Adipose tissue (tissue), 3 donors: ENCODE results near the gene YWHAQ. TPM values are rescaled to one million over a fixed set of nuclear protein-coding genes. Genes with fewer than 3 reads are reported as not detected.
A peak's percentile ranks its signal among the peaks of the same experiment; 100 is the strongest.

Experiments used
- H3K27ac ChIP-seq: one replicate; pipeline ENCODE4 v1.5.1; 2013; ENCODE audit warnings: low read depth, low read length
- WGBS, 3 donors: extraction: QIAGEN DNeasy Blood & Tissue Kit; methylation state at CpG; one replicate each; pipeline ENCODE4 v1.1.7; 2013; 5-methylcytosine and 5-hydroxymethylcytosine counted together
- polyA plus RNA-seq, 3 donors: library from polyadenylated mRNA; stranded (reverse); fragments of 200-250 nt; gene quantifications; one replicate each; pipeline ENCODE4 v1.2.3, GENCODE V29; 2013
- donor health status: healthy with polysubstance abuse.
- donor health status: Bipolar disorder and iron deficiency.
- donor health status: healthy.

The YWHAQ gene
- polyA plus RNA-seq: 100 to 1,000 TPM; 134 to 234 (median 139) TPM

GRCh38 chr2:9630736-9631552, at the start of gene YWHAQ:
TSS of gene YWHAQ (minus strand) at chr2:9630997. CDS start at chr2:9630452, 545 bp downstream.
- WGBS, 3 donors: 0 to 1% (median 0%) methylated on average over 74 to 83 of the region's 84 CpGs

GRCh38 chr2:9680082-9680481, 49.3 kb upstream of the YWHAQ start:
- WGBS, 3 donors: 97 to 98% (median 98%) methylated on average over 2 of the region's 2 CpGs
- no peak overlapping the region for H3K27ac ChIP-seq

More at GRCh38 chr2:9630736-9631552, at the start of gene YWHAQ:
- peak within 1 kb of the TSS; percentile 84 for H3K27ac ChIP-seq

GRCh38 chr2:9679218-9679617, 48.4 kb upstream of the YWHAQ start:
- WGBS, 3 donors: 84 to 97% (median 90%) methylated on average over 2 of the region's 2 CpGs
- H3K27ac ChIP-seq: no peak overlapping the region

GRCh38 chr2:9678544-9678943, 47.7 kb upstream of the YWHAQ start:
- H3K27ac ChIP-seq: no peak overlapping the region
- WGBS, 3 donors: 73 to 89% (median 73%) methylated on average over 10 of the region's 10 CpGs

GRCh38 chr2:9675415-9676351, 44.9 kb upstream of the YWHAQ start:
- no peak overlapping the region for H3K27ac ChIP-seq
- WGBS, 3 donors: 49 to 54% (median 51%) methylated on average over 14 of the region's 14 CpGs

- 90 to 94% (median 93%) methylated on average over 5 of the region's 5 CpGs for WGBS, 3 donors
- no peak overlapping the region for H3K27ac ChIP-seq
These were observed 44.2 kb upstream of the YWHAQ start for GRCh38 chr2:9674891-9675414.

DNA sequence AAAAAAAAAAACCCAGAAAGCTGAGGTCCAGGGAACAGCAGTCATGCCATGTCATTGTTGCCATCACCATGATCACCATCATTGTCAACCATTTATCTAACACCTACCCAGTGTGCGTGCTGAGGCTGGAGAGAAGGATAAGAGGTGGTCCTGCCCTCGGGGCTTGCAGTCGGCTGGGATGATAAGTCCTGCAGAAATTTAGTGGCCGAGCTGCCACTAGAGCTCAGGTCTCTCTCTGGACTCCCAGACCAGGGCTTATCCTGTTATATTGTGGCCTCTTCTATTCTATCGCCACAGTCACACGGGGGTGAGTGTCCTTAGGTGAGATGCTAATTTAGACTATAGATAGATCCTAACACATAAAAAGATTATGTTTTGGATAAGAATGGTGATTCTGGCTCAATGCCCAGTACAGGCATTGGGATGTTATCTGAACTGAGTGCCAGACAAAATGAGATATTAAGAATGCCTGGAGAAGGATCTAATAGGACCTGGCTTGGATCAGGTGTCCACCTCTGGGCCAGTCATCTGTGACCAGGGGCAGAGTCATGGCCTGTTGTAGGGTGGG, 43.2 kb upstream of the YWHAQ start:
- no peak overlapping the region for H3K27ac ChIP-seq
- WGBS, 3 donors: 87 to 94% (median 88%) methylated on average over 6 of the region's 6 CpGs

DNA sequence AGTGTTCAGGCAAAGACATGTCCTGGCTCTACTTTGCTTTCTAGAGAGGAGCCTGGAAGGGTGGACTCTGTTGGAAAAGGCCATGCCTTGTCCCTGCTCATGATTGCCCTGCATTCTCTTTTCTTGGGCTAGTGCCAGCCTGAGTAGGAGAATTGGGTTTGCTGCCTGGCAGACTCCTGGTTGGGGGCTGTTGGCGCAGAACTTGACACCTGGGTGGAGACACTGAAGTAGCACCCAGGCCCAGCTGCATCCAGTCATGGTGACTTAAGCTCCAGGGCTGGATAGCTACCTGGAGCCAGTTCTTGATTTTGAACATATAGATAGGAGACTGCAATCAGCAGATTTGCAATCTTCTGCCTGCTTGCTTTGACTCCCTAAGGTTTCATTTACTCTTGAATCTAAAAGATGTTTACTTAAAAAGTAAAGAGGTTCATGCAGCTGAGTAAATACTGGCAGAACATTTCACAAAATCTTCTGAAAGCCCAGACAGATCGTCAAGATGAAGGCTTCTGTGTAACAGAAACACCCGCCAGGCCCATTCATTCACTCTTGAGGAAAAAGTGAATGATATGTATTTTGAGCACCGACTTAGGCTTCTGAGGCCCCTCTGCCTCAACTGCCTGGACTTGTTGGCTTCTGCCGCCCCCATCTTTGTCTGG, 38.0 kb upstream of the YWHAQ start:
- H3K27ac ChIP-seq: no peak overlapping the region
- 69 to 89% (median 88%) methylated on average over 5 of the region's 5 CpGs for WGBS, 3 donors

DNA sequence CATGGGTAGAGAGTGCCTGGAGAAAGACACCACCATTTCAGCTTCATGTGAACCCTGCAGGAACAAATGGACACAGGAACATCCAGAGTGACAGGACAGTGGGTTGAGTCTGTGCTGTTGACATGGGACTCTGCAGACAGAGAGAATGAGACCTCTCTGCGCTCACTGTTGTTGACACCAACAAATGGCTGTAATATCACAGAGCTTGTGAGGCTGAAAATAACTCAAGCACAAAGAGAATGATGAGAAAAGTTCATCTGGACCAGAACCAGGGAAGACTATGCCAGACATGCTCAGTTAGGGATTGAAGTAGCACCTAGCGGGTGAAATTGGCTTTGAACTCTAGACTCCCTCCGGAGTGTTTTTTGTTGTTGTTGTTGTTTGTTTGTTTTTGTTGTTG, 37.0 kb upstream of the YWHAQ start:
- WGBS, 3 donors: 85 to 91% (median 89%) methylated on average over 3 of the region's 3 CpGs

GRCh38 chr2:9666306-9666705, 35.5 kb upstream of the YWHAQ start:
- no peak overlapping the region for H3K27ac ChIP-seq
- 64 to 76% (median 66%) methylated on average over 3 of the region's 3 CpGs for WGBS, 3 donors

More for the DNA sequence above, 37.0 kb upstream of the YWHAQ start:
- no peak overlapping the region for H3K27ac ChIP-seq

DNA sequence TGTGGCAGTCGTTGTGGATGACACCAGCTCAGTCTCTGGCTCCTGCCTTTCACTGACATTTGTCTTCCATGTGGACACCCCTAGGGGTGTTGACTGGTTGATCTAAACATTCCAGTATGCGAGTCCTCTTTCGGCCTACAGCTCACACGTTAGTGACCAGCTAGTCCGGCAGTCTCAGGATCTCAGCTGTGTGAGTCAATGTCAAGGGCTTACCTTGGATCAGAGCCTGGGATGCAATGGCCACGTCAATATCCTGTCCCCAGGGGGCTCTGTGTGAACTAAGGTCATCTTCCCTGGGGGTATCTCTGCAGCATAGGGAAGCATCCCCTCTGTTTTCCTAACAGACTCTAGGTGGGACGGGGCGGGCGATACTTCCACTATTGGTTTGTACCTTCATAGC, 35.1 kb upstream of the YWHAQ start:
- H3K27ac ChIP-seq: no peak overlapping the region
- WGBS, 3 donors: 78 to 84% (median 81%) methylated on average over 9 of the region's 9 CpGs

GRCh38 chr2:9664365-9664764, 33.6 kb upstream of the YWHAQ start:
- 84 to 94% (median 94%) methylated on average over 3 of the region's 3 CpGs for WGBS, 3 donors
- no peak overlapping the region for H3K27ac ChIP-seq

- no peak overlapping the region for H3K27ac ChIP-seq
- WGBS, 3 donors: 67 to 81% (median 72%) methylated on average over 7 of the region's 7 CpGs
These were observed 32.4 kb upstream of the YWHAQ start for GRCh38 chr2:9663008-9663879.

GRCh38 chr2:9661261-9661660, 30.5 kb upstream of the YWHAQ start:
- 64 to 78% (median 70%) methylated on average over 8 of the region's 8 CpGs for WGBS, 3 donors
- H3K27ac ChIP-seq: no peak overlapping the region

GRCh38 chr2:9660781-9661180, 30.0 kb upstream of the YWHAQ start:
- WGBS, 3 donors: 80 to 92% (median 88%) methylated on average over 7 of the region's 7 CpGs

DNA sequence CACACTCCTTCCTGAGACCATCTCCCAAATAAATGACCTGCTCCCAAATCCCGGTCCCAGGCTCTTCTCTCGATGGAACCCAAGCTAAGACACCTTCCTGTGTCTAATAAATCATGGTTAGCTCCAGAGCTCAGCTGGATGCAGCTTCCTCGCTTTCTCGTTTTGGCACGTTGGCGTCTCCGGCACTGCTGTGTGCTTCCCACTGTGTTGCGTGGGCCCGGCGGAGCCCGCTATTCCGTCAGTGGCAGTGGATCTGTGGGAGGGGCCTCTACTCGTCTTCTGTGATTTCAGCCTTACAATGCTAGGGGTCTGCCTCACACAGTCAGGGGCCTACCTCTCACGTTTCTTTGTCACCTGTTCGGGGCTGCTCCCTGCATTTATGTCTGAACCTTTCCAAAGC, 29.4 kb upstream of the YWHAQ start:
- H3K27ac ChIP-seq: no peak overlapping the region

More at GRCh38 chr2:9660781-9661180, 30.0 kb upstream of the YWHAQ start:
- no peak overlapping the region for H3K27ac ChIP-seq

GRCh38 chr2:9658972-9659371, 28.2 kb upstream of the YWHAQ start:
- no peak overlapping the region for H3K27ac ChIP-seq
- 86 to 90% (median 89%) methylated on average over 9 of the region's 9 CpGs for WGBS, 3 donors

More for the DNA sequence above, 29.4 kb upstream of the YWHAQ start:
- 88 to 89% (median 89%) methylated on average over 15 of the region's 15 CpGs for WGBS, 3 donors
